Measurements from ENCODE around the gene SMIM17. TPM values are rescaled to one million over a fixed set of nuclear protein-coding genes. Genes with fewer than 3 reads are reported as not detected.

SMIM17 gene
- 0.12 TPM for polyA plus RNA-seq (2013, experiment 1 of 2)
- polyA plus RNA-seq (2013, experiment 2 of 2), result 0.10 TPM

DNA sequence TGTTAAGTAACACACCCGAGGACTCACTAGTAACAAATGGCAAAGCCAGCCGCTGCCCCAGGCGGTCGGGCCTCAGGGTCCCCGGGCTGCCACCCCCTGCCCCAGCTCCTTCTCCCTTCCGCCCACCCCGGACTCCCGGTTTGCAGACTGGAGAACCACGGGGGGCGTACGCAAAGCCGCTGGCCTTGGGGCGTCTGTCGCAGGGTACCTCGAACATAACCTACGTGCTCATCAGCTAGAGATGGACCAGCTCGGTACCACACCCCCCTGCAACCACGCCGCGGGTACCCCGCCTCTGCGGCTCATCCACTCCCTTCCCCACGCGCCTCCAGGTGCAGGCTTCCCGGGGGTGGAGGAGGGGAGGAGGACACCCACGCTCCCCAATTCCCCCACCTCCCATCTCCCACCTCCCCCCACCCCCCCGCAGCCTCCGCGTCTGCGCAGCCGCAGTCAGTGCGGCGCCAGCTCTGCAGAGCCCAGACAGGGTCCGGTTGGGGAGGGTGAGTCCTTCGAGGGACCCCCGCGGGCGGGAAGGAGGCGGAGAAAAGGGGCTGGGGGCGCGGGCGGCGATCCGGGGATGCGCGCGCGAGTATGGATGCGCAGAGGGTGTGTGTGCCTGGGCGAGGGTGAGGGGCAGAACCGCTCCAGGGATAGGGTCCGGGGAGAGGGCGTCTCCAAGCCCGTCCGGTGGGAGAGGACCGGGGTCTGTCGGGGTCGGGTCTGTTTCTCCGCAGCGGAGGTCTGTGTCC is at the start of gene SMIM17:
Gene SMIM17 (plus strand): TSS at position 449 of the 749 bp plus-strand sequence. CDS start 2,509 bp downstream, outside the sequence.
- Histone ChIP-seq H2BK5ac (ENCODE audit: low read depth, low read length, poor library complexity, severe bottlenecking) (no peak within 1 kb of the TSS), H3K14ac (ENCODE audit: low read length in 2 of 2) (no peak within 1 kb of the TSS), H2BK12ac (ENCODE audit: low read length in 2 of 2) (no peak within 1 kb of the TSS), H4K91ac (ENCODE audit: low read length) (no peak within 1 kb of the TSS), H3K4me2 (ENCODE audit: low read length, poor library complexity, severe bottlenecking) (no peak within 1 kb of the TSS), H2AFZ (ENCODE audit: low read depth, low read length) (no peak within 1 kb of the TSS), H3K36me3 (ENCODE audit: control insufficient read depth in 1 of 2, insufficient read depth in 2 of 2, low read depth in 1 of 2, low read length in 2 of 2) (peaks cover 0 to 4% of the 10 kb centered on the region in 2 experiments), H3K18ac (ENCODE audit: low read depth in 1 of 2, low read length in 2 of 2) (no peak within 1 kb of the TSS), H2BK15ac (ENCODE audit: low read depth, poor library complexity, severe bottlenecking) (no peak within 1 kb of the TSS), H3K9me3 (ENCODE audit: control insufficient read depth, low read length) (peaks cover 44% of the 10 kb centered on the region), H3K4ac (ENCODE audit: low read depth in 1 of 2, low read length in 2 of 2) (no peak within 1 kb of the TSS), H3K9ac (ENCODE audit: low read length) (no peak within 1 kb of the TSS), H2AK5ac (ENCODE audit: low read length, severe bottlenecking) (no peak within 1 kb of the TSS), H3K79me1 (replicated peaks; ENCODE audit: low read length, poor library complexity, severe bottlenecking) (no peaks in the 10 kb centered on the region), H2BK120ac (ENCODE audit: low read depth, low read length) (no peak within 1 kb of the TSS), H3K27ac (ENCODE audit: low read length, poor library complexity, severe bottlenecking) (no peak within 1 kb of the TSS), H3K23ac (ENCODE audit: low read length in 2 of 2) (no peak within 1 kb of the TSS), H4K8ac (ENCODE audit: low read length) (no peak within 1 kb of the TSS), H3K4me3 (ENCODE audit: insufficient read depth in 1 of 2, low read depth in 1 of 2, low read length in 2 of 2) (no peak within 1 kb of the TSS), H3K4me1 (ENCODE audit: control insufficient read depth, insufficient read depth, low read depth, low read length) (peaks cover 2% of the 10 kb centered on the region), H3K27me3 (ENCODE audit: control insufficient read depth in 1 of 2, insufficient read depth in 1 of 2, low read length in 2 of 2) (no peaks in the 10 kb centered on the region)
- no peak for DNase-seq
- whole genome bisulfite sequencing, result 94% methylated on average over 49 of the region's 60 CpGs

DNA sequence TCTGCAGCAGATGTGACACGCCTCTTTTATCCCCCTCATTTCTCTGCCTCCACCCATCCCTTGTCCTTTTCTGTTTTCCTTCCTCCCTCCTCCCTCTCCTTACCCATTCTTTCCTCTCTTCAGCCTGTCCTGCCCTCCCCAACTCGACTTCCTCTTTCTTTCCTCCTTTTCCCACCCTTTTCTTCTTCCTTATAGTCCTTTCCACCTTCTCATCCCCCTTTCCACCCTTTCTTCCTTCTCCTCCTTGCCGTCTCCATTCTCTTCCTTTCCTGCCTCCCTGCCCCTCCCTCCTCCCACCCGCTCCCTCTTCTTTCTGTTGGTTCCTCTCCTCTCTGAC is 48.5 kb upstream of the SMIM17 start:
- H3K4me1 ChIP-seq (ENCODE audit: control insufficient read depth, insufficient read depth, low read depth, low read length), result peaks cover 6% of the 10 kb centered on the region
- H4K8ac ChIP-seq (ENCODE audit: low read length), result no peak overlapping the region
- peak overlapping the region in 1 of 2 experiments; percentile 100 for H3K4me3 ChIP-seq (ENCODE audit: insufficient read depth in 1 of 2, low read depth in 1 of 2, low read length in 2 of 2)
- no peak overlapping the region for H2BK12ac ChIP-seq (ENCODE audit: low read length in 2 of 2)
- peak overlapping the region; percentile 93 for H3K9ac ChIP-seq (ENCODE audit: low read length)
- no peak overlapping the region for H2BK5ac ChIP-seq (ENCODE audit: low read depth, low read length, poor library complexity, severe bottlenecking)
- no peak overlapping the region for H2AK5ac ChIP-seq (ENCODE audit: low read length, severe bottlenecking)
- no peak overlapping the region for H3K14ac ChIP-seq (ENCODE audit: low read length in 2 of 2)
- H2BK15ac ChIP-seq (ENCODE audit: low read depth, poor library complexity, severe bottlenecking), result no peak overlapping the region
- H3K4me2 ChIP-seq (ENCODE audit: low read length, poor library complexity, severe bottlenecking), result no peak overlapping the region
- H3K27me3 ChIP-seq (ENCODE audit: control insufficient read depth in 1 of 2, insufficient read depth in 1 of 2, low read length in 2 of 2), result no peaks in the 10 kb centered on the region
- H3K9me3 ChIP-seq (ENCODE audit: control insufficient read depth, low read length), result peaks cover 32% of the 10 kb centered on the region
- no peak overlapping the region for H4K91ac ChIP-seq (ENCODE audit: low read length)
- 60% methylated on average over 4 of the region's 4 CpGs for WGBS
- H3K79me1 ChIP-seq (replicated peaks; ENCODE audit: low read length, poor library complexity, severe bottlenecking), result peaks cover 17% of the 10 kb centered on the region
- no peak overlapping the region for H2BK120ac ChIP-seq (ENCODE audit: low read depth, low read length)
- no peak overlapping the region for H3K23ac ChIP-seq (ENCODE audit: low read length in 2 of 2)
- H3K27ac ChIP-seq (ENCODE audit: low read length, poor library complexity, severe bottlenecking), result no peak overlapping the region
- H3K4ac ChIP-seq (ENCODE audit: low read depth in 1 of 2, low read length in 2 of 2), result no peak overlapping the region
- H3K36me3 ChIP-seq (ENCODE audit: control insufficient read depth in 1 of 2, insufficient read depth in 2 of 2, low read depth in 1 of 2, low read length in 2 of 2), result peaks cover 14 to 18% of the 10 kb centered on the region in 2 experiments
- no peak overlapping the region for H3K18ac ChIP-seq (ENCODE audit: low read depth in 1 of 2, low read length in 2 of 2)
- H2AFZ ChIP-seq (ENCODE audit: low read depth, low read length), result peak overlapping the region; percentile 55
- DNase-seq, result no peak

DNA sequence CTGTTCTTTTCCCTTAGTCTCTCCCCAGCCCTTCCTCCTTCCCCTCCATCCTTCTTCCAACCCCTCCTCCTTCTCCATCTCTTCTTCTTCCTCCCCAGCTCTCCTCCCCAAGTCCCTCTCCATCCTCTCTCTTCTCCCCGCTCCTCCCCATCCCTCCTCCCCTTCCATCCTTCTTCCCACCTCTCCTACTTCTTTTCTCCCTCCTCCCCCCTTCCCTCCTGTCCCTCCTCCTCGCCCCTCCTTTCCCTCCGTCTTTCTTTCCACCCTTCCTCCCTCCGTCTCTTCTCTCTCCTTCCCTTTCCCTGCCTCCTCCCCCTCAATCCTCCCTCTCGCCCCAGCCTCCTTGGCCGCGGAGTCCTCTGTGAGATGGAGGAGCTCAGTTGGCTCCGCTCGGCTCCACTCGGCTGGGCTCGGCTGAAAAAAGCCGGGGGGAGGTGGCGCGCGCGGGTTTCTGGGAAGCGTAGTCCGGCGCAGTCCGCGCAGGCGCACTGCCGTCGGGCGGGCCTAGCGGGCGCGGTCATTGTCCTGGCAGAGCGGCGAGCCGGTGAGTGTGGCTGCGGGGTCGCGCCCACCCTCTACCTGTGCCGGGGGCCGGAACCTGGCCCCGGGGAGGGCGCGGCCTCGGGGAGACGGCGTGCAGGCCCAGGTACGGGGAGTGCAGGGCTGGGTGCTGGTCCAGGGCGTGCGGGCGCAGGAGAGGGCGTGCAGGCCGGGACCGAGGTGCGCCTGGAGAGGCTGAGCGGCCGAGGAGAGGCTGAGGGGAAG is 48.0 kb upstream of the SMIM17 start, which contains the start of gene ZNF71:
Gene ZNF71 (plus strand): TSS at position 520 of the 765 bp plus-strand sequence. CDS start 6,257 bp downstream, outside the sequence.
- peak within 1 kb of the TSS in 1 of 2 experiments; percentile 91 for H3K23ac ChIP-seq (ENCODE audit: low read length in 2 of 2)
- peak within 1 kb of the TSS; percentile 93 for H4K8ac ChIP-seq (ENCODE audit: low read length)
- H3K4me3 ChIP-seq (ENCODE audit: insufficient read depth in 1 of 2, low read depth in 1 of 2, low read length in 2 of 2), result peak within 1 kb of the TSS; percentile 98 to 100
- H3K79me1 ChIP-seq (replicated peaks; ENCODE audit: low read length, poor library complexity, severe bottlenecking), result peaks cover 17% of the 10 kb centered on the region
- peak within 1 kb of the TSS; percentile 55 for H3K4me2 ChIP-seq (ENCODE audit: low read length, poor library complexity, severe bottlenecking)
- H2AFZ ChIP-seq (ENCODE audit: low read depth, low read length), result peak within 1 kb of the TSS; percentile 84
- H2BK12ac ChIP-seq (ENCODE audit: low read length in 2 of 2), result no peak within 1 kb of the TSS
- no peak within 1 kb of the TSS for H3K27ac ChIP-seq (ENCODE audit: low read length, poor library complexity, severe bottlenecking)
- H3K4ac ChIP-seq (ENCODE audit: low read depth in 1 of 2, low read length in 2 of 2), result peak within 1 kb of the TSS in 1 of 2 experiments; percentile 77
- peaks cover 6% of the 10 kb centered on the region for H3K4me1 ChIP-seq (ENCODE audit: control insufficient read depth, insufficient read depth, low read depth, low read length)
- no peak within 1 kb of the TSS for H2BK15ac ChIP-seq (ENCODE audit: low read depth, poor library complexity, severe bottlenecking)
- no peak within 1 kb of the TSS for H2AK5ac ChIP-seq (ENCODE audit: low read length, severe bottlenecking)
- peaks cover 14 to 18% of the 10 kb centered on the region in 2 experiments for H3K36me3 ChIP-seq (ENCODE audit: control insufficient read depth in 1 of 2, insufficient read depth in 2 of 2, low read depth in 1 of 2, low read length in 2 of 2)
- no peak within 1 kb of the TSS for H2BK120ac ChIP-seq (ENCODE audit: low read depth, low read length)
- peaks cover 27% of the 10 kb centered on the region for H3K9me3 ChIP-seq (ENCODE audit: control insufficient read depth, low read length)
- peak within 1 kb of the TSS; percentile 93 for H3K9ac ChIP-seq (ENCODE audit: low read length)
- WGBS, result under 1% methylated on average over 52 of the region's 52 CpGs
- DNase-seq, result peak; percentile 85
- peak within 1 kb of the TSS in 1 of 2 experiments; percentile 98 for H3K14ac ChIP-seq (ENCODE audit: low read length in 2 of 2)
- H4K91ac ChIP-seq (ENCODE audit: low read length), result peak within 1 kb of the TSS; percentile 72
- H3K27me3 ChIP-seq (ENCODE audit: control insufficient read depth in 1 of 2, insufficient read depth in 1 of 2, low read length in 2 of 2), result no peaks in the 10 kb centered on the region
- H3K18ac ChIP-seq (ENCODE audit: low read depth in 1 of 2, low read length in 2 of 2), result peak within 1 kb of the TSS; percentile 85 to 96
- H2BK5ac ChIP-seq (ENCODE audit: low read depth, low read length, poor library complexity, severe bottlenecking), result peak within 1 kb of the TSS; percentile 0

DNA sequence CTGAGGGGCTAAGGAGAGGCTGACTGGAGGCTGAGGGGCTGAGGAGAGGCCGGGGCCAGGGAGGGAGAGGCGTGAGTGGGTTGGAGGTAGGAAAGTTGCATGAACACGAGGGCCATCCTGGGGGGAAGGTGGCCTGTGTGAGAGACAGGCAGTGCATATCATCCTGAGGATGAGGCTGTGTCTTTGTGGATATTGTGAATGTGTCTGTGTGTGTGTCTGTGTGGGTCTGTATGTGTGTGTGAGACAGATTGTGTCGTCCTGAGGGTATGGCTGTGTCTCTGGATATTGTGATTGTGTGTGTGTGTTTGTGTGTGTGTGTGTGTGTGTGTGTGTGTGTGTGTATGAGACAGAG is 47.4 kb upstream of the SMIM17 start:
- Histone ChIP-seq H4K8ac (ENCODE audit: low read length) (peak overlapping the region; percentile 93), H2AK5ac (ENCODE audit: low read length, severe bottlenecking) (no peak overlapping the region), H3K4me1 (ENCODE audit: control insufficient read depth, insufficient read depth, low read depth, low read length) (peaks cover 6% of the 10 kb centered on the region), H3K4me3 (ENCODE audit: insufficient read depth in 1 of 2, low read depth in 1 of 2, low read length in 2 of 2) (peak overlapping the region; percentile 98 to 100), H3K23ac (ENCODE audit: low read length in 2 of 2) (peak overlapping the region in 1 of 2 experiments; percentile 91), H3K27ac (ENCODE audit: low read length, poor library complexity, severe bottlenecking) (no peak overlapping the region), H3K14ac (ENCODE audit: low read length in 2 of 2) (peak overlapping the region in 1 of 2 experiments; percentile 98), H3K4me2 (ENCODE audit: low read length, poor library complexity, severe bottlenecking) (peak overlapping the region; percentile 51), H3K36me3 (ENCODE audit: control insufficient read depth in 1 of 2, insufficient read depth in 2 of 2, low read depth in 1 of 2, low read length in 2 of 2) (peaks cover 14 to 19% of the 10 kb centered on the region in 2 experiments), H3K18ac (ENCODE audit: low read depth in 1 of 2, low read length in 2 of 2) (peak overlapping the region; percentile 85 to 96), H3K9me3 (ENCODE audit: control insufficient read depth, low read length) (peaks cover 24% of the 10 kb centered on the region), H2AFZ (ENCODE audit: low read depth, low read length) (peak overlapping the region; percentile 84), H2BK12ac (ENCODE audit: low read length in 2 of 2) (no peak overlapping the region), H4K91ac (ENCODE audit: low read length) (peak overlapping the region; percentile 72), H3K79me1 (replicated peaks; ENCODE audit: low read length, poor library complexity, severe bottlenecking) (peaks cover 17% of the 10 kb centered on the region), H3K9ac (ENCODE audit: low read length) (peak overlapping the region; percentile 93), H2BK5ac (ENCODE audit: low read depth, low read length, poor library complexity, severe bottlenecking) (peak overlapping the region; percentile 0), H3K4ac (ENCODE audit: low read depth in 1 of 2, low read length in 2 of 2) (peak overlapping the region in 1 of 2 experiments; percentile 77), H2BK15ac (ENCODE audit: low read depth, poor library complexity, severe bottlenecking) (no peak overlapping the region), H3K27me3 (ENCODE audit: control insufficient read depth in 1 of 2, insufficient read depth in 1 of 2, low read length in 2 of 2) (no peaks in the 10 kb centered on the region), H2BK120ac (ENCODE audit: low read depth, low read length) (no peak overlapping the region)
- 0% methylated on average over 4 of the region's 4 CpGs for WGBS
- peak; percentile 44 for DNase-seq

All from mesenchymal stem cell (in vitro differentiated cells and primary cell).